Osteoblast (primary cell): ENCODE results near the gene ECSCR. TPM values are rescaled to one million over a fixed set of nuclear protein-coding genes. Genes with fewer than 3 reads are reported as not detected.

Source experiments
- DNase-seq: peaks from one replicate; pipeline ENCODE4 v3.0.0; 2011; ENCODE audit warnings: low spot score, mixed read lengths; ENCODE audit not compliant: insufficient read length; ENCODE audit errors: missing footprints
- H2AFZ ChIP-seq: 2 replicates; pipeline ENCODE4 v1.6.0; 2011; ENCODE audit warnings: mild to moderate bottlenecking, low read length
- H3K27ac ChIP-seq: 2 replicates; pipeline ENCODE4 v1.5.1; 2011; ENCODE audit warnings: mild to moderate bottlenecking, low read depth, low read length, moderate library complexity
- H3K27me3 ChIP-seq: 2 replicates; pipeline ENCODE4 v1.6.0; 2012; ENCODE audit warnings: mild to moderate bottlenecking, control low read depth, inconsistent platforms, low read length, moderate library complexity; ENCODE audit not compliant: insufficient read depth
- H3K36me3 ChIP-seq: 2 replicates; pipeline ENCODE4 v1.5.1; 2011; ENCODE audit warnings: mild to moderate bottlenecking, low read length, control low read depth, moderate library complexity; ENCODE audit not compliant: insufficient read depth
- H3K4me1 ChIP-seq: 2 replicates; pipeline ENCODE4 v1.5.1; 2011; ENCODE audit warnings: mild to moderate bottlenecking, low read length, control low read depth, moderate library complexity; ENCODE audit not compliant: insufficient read depth
- H3K4me2 ChIP-seq: 2 replicates; pipeline ENCODE4 v1.6.0; 2011; ENCODE audit warnings: mild to moderate bottlenecking, low read length; ENCODE audit not compliant: insufficient read depth
- H3K4me3 ChIP-seq: fragments of 200-600 bp; sonication (generic); 3 replicates; pipeline ENCODE4 v1.5.1; 2012; ENCODE audit warnings: mild to moderate bottlenecking, low read length, inconsistent platforms; ENCODE audit not compliant: insufficient read depth
- H3K79me2 ChIP-seq: 2 replicates; pipeline ENCODE4 v1.6.0; 2012; ENCODE audit warnings: mild to moderate bottlenecking, low read length, control low read depth, inconsistent platforms; ENCODE audit not compliant: insufficient read depth
- H3K9me3 ChIP-seq: 2 replicates; pipeline ENCODE4 v1.5.1; 2011; ENCODE audit warnings: low read depth, low read length, control low read depth
- H4K20me1 ChIP-seq: 2 replicates; pipeline ENCODE4 v1.6.0; 2012; ENCODE audit warnings: mild to moderate bottlenecking, low read length, control low read depth; ENCODE audit not compliant: insufficient read depth
- CTCF ChIP-seq: IDR thresholded peaks from 2 replicates; pipeline ENCODE4 v1.5.1; 2011; ENCODE audit warnings: mild to moderate bottlenecking, low read depth, low read length, moderate library complexity; ENCODE audit errors: extremely low read depth
- total RNA-seq: library from RNA; depleted of rRNA; stranded (reverse); fragments of >200 nt; gene quantifications from 2 replicates; pipeline ENCODE4 v1.2.3, GENCODE V29; 2012

ECSCR gene
- total RNA-seq, 1 donor: 0.36 TPM

GRCh38 chr5:139453683-139454567, 8.6 kb downstream of the ECSCR start:
- Histone ChIP-seq H3K27me3 (no peaks in the 10 kb centered on the region), H3K27ac (no peak overlapping the region), H3K36me3 (no peaks in the 10 kb centered on the region), H3K79me2 (no peaks in the 10 kb centered on the region), H3K4me1 (peaks cover 4% of the 10 kb centered on the region), H4K20me1 (no peaks in the 10 kb centered on the region), H3K4me3 (no peak overlapping the region), H3K4me2 (no peak overlapping the region), H3K9me3 (no peaks in the 10 kb centered on the region), H2AFZ (no peak overlapping the region)
- TF ChIP-seq CTCF: no peak
- peak; percentile 44 for DNase-seq

DNA sequence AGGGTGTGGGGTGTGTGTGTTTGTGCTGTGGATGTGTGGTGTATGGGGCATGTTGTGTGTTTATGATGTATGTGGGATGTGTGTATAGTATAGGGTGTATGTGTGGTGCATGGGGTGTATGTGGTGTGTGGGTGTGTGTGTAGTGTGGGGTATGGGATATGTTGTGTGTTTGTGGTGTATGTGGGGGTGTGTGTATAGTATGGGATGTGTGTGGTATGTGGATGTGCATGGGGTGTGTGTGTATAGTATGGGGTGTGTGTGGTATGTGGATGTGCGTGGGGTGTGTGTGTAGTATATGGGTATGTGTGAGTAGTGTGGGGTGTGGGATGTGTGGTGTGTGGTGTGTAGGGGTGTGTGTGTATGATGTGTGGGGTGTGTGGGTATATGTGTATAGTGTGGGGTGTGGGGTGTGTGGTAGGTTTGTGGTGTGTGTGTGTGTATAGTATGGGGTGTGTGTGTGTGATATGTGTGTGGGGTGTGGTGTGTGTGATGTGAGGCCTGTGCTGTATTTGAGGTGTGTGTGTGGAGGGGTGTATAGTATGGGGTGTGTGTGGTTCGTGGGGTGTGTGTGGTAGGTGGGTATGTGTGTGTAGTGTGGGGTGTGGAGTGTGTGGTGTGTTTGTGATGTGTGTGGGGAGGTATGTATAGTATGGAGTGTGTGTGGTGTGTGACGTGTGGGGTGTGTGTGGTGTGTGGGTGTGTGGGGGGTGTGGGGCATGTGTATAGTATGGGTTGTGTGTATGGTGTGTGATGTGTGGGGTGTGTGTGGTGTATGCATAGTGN, 10.5 kb downstream of the ECSCR start:
- Histone ChIP-seq H3K79me2 (no peaks in the 10 kb centered on the region), H3K4me1 (peaks cover 6% of the 10 kb centered on the region), H3K4me3 (no peak overlapping the region), H3K27me3 (no peaks in the 10 kb centered on the region), H3K27ac (no peak overlapping the region), H3K36me3 (no peaks in the 10 kb centered on the region), H3K4me2 (no peak overlapping the region), H3K9me3 (no peaks in the 10 kb centered on the region), H4K20me1 (no peaks in the 10 kb centered on the region), H2AFZ (no peak overlapping the region)
- no peak for DNase-seq
- TF ChIP-seq CTCF: no peak

DNA sequence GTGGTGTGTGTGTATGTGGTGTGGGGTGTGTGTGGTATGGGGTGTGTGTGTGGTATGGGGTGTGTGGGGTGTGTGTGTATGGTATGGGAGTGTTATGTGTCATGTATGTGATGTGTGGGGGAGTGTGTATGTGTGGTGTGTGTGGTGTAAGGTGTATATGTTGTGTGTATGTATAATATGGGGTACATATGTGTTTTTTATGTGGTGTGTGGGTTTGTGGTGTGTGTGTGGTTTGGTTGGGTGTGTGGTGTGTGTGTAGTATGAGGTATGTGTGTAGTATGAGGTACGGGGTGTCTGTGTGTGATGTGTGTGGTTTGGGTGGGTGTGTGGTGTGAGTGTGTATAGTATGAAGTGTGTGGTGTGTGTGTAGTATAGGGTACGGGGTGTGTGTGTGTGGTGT, 11.4 kb downstream of the ECSCR start:
- H3K36me3 ChIP-seq: no peaks in the 10 kb centered on the region

More for the DNA sequence above, 11.4 kb downstream of the ECSCR start:
- H3K27ac ChIP-seq: no peak overlapping the region
- no peaks in the 10 kb centered on the region for H3K79me2 ChIP-seq
- no peaks in the 10 kb centered on the region for H3K9me3 ChIP-seq
- H3K4me1 ChIP-seq: peaks cover 9% of the 10 kb centered on the region
- TF ChIP-seq CTCF: no peak
- H3K27me3 ChIP-seq: no peaks in the 10 kb centered on the region
- no peak overlapping the region for H3K4me3 ChIP-seq
- DNase-seq: no peak
- no peaks in the 10 kb centered on the region for H4K20me1 ChIP-seq
- H2AFZ ChIP-seq: no peak overlapping the region
- no peak overlapping the region for H3K4me2 ChIP-seq
